NB4 (cell line): ENCODE results near the gene INF2.

ENCODE experiments used
- CTCF ChIP-seq: IDR thresholded peaks from one replicate; pipeline ENCODE4 v1.5.1; 2012; ENCODE audit warnings: low read depth, low read length
- POLR2A ChIP-seq: IDR thresholded peaks from 2 replicates; pipeline ENCODE4 v1.6.1; 2011; ENCODE audit warnings: mild to moderate bottlenecking; ENCODE audit not compliant: insufficient read length; ENCODE audit errors: extremely low read depth

- TF ChIP-seq POLR2A (no peak), CTCF (peak; percentile 58)
Measured at GRCh38 chr14:104770851-104771272, 81.4 kb downstream of the INF2 start.
